NCI-H187 (cell line): Measurements from ENCODE around the gene CHP1.
"Not testable (repeated sequence)": the region's sequence is repeated elsewhere in the genome, so short reads cannot be mapped to it uniquely, and the experiment has no call there.

Experiments
- DNase-seq, 2 experiments: peaks; one replicate each; lab custom pipeline; 2025; lab: John Stamatoyannopoulos, UW

The CHP1 gene

DNA sequence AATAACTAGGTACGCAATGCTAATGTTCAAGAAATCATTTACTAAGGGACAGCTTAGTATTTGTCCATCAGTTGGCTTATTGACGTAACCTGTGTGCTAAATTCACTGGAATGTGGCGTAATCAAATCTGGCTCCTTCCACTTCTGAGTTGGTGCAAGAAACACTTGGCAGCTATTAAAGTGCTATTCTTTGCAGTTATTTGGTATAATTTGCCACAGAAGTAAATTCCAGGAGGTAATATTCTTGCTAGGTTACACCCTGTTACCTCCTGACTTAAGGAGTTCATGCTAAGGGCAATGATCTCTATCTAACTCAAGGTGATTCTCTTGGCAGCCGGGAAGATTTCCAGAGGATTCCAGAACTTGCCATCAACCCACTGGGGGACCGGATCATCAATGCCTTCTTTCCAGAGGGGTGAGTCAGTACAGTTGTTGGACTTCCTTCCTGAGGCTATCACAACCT, 25.5 kb downstream of the CHP1 start:
- no peak for DNase-seq

DNA sequence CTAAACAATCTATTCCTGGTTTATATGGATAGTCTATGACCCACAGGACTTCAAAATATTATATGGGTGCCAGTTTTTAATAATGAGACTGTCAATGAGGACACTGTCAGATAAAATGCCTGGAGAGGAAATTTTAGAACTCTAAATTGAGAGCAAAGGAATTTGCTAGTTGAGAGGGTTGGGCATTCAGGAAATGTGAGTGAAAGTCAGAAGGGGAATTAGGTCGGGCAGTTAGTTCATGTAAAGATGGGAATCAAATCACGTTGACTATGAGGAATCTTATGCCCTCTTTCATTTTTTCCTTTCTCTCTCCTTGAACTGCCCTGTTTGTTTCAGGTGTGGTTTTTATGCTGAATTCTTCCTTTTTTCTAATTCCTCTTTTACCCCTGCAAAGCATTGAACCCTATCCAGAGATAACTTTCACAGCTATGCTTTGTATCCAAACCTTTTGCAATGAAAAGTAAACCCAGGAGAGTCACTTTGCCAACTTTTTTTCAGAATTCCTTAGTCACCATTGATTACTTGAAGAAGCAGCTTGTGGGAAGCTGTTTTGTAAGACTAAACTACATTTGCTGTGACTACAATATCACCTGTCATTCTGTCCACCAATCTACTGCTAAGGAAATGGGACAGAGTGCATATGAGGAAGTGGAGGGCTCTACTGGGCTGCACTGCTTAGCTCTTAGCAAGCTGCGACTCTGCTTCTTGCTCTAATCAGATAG, 27.8 kb downstream of the CHP1 start:
- DNase-seq: no peak

DNA sequence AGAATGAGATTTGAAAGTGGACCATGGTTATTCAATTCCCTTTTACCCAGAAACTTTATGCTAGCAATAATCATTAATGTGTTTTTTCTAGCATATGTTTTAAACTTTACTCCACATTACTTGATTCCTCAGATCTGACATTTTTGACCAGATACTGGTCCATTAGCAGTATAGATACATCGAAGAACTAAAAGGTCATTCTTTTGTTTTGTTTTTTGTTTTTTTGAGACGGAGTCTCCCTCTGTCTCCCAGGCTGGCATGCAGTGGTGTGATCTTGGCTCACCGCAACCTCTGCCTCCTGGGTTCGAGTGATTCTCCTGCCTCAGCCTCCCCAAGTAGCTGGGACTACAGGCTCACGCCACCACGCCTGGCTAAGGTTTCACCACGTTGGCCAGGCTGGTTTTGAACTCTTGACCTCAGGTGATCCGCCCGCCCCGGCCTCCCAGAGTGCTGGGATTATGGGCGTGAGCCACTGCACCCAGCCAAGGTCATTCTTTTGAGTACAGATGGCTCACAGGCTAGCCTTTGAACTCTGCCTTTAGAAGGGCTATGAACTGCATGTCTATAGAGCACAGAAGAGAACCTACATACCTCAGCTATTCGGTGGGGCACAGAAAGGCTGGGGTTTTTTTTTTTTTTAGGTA, 28.6 kb downstream of the CHP1 start:
- no peak for DNase-seq

DNA sequence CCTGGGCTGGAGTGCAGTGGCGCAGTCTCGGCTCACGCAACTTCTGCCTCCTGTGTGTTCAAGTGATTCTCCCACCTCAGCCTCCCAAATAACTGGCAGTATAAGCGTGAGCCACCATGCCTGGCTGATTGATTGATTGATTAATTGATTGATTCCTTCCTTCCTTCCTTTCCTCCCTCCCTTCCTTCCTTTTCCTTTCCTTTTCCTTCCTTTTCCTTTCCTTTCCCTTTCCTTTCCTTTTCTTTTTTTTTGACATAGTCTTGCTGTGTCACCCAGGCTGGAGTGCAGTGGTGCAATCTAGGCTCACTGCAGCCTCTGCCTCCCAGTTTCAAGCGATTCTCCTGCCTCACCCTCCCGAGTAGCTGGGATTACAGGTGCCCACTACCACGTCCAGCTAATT, 29.9 kb downstream of the CHP1 start:
- DNase-seq: not testable (repeated sequence)

DNA sequence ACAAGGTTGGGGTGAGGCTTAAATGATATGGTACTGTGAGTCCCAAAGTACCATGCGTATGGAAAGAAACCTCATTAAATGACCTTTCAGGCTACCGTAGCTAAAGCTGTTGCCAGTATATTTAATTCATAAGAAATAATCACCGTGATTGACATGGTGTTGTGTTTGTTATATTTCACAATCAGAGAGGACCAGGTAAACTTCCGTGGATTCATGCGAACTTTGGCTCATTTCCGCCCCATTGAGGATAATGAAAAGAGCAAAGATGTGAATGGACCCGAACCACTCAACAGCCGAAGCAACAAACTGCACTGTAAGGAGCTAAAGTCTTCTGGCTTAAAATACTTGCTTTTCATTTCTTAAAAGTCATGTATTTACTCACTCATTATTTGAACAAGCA, 31.5 kb downstream of the CHP1 start:
- no peak for DNase-seq

DNA sequence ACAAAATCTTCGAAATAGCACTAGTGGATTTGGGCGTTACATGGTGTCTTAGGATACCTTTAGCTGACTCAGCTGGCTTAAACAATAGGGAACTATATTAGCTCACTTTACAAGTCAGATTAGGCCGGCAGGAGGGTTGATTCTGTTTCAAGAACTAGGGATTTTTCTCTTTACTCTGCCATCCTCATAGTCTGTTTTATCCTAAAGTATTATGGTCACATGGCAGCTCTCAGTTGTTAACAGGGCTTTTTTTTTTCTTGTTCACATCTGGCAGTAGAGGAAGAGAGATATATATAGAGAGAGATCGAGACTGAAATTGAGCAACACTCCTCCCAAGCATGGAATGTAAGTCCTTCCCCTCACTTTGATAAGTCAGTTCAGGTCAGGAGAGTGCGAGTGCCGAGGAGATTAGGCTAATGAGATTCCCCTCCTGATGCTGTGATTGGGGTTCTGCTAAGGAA, 32.9 kb downstream of the CHP1 start:
- no peak for DNase-seq

DNA sequence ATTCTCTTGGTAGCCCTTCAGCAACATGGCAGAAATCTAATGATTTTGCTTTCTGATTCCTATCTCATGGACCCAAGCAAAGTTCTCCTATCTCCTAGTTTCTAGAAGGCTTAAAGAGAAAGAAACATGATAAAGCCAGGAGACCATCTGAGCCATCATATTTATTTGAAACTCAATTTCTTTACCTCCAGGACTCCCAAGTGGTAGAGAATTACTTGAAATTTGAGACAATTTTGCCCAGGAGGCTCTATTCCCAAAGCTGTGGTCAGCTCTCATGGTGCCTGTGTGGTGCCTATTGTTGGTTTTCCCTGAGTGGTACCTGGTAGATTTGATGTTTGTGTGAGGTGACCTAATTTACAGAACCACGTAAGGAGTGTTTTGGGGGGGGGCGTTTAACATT, 38.8 kb downstream of the CHP1 start:
- no peak for DNase-seq

DNA sequence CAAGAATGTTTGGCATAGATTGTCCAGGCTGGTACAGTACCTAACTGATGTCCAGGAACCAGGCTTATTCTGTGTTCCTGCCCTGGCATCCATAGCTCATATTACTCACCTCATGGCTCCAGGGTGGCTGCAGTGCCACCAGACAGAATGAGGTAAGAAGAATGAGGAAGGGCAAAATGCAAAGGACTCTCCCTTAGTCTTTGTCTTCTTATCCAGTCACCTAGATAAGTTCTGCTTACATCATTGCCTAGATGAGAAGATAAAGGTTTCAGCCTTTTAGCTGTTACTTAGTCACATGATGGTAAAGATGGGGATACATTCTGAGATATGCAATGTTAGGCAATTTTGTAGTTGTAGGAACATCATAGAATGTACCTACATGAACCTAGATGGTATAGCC, 45.8 kb downstream of the CHP1 start:
- DNase-seq: no peak

DNA sequence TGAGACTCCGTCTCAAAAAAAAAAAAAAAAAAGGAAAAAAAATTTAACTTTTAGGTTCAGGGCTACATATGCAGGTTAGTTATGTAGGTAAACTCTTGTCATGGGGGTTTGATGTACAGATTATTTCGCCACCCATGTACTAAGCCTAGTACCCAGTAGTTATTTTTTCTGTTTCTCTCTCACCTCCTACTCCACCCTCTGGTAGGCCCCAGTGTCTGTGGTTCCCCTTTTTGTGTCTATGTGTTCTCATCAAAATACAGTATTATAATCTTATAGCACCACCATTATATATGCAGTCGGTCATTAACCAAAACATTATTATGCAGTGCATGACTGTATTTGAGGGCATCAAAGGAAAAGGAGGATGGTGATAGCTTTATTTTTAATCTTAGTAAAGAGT, 47.3 kb downstream of the CHP1 start:
- no peak for DNase-seq

DNA sequence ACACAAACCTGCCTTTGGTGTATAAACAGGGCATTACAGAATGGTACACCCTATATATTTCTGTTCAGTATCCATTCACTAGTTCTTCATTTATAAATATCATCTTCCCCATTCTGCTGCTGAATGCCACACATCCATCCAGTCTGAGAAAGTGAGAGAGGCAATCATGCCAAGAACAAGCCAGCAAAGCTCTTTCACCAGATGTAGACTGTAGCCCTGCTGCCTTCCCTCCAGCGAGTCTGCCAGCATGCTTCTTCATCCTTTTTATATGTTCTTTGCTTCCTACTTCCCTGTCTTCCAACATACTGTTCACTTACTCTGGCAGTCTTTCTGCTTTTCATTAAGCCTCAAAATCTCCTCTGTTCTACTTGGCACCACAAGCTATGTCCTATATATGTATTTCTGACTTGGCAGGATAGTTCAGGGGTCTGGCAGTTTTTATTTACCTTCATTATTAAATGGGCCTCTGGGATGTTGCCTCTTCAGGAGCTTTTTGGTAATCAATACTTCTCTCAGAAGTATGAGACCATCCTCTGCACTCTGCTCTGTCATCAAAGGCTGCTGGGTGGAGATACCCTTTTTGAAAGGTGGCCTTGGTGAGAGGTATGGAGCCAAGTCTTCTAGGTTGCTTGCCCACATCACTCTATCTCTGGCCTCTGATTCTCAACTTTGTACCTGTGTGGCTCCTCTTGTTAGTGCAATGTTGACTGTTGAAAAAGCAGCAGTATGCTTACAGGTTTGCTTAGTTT, 48.6 kb downstream of the CHP1 start:
- no peak for DNase-seq

DNA sequence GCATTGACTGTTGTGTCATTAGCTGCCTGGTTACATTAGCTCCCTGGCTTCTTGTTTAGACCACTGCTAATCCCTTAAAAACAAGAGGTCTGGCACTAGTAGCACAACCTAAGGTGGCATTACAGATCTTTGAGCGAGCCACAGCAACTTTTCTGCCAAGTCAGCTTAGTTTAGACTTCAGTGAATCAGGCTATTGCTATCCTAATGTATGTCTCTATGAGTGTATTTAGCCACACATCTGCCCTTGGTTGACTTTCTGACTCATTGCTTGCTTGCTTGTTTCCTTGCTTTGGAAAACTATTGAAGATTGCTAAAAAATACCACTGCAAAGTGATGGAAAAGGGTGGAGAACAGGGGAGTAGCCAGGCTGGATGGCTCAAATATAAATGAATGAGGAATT, 50.2 kb downstream of the CHP1 start:
- no peak for DNase-seq

DNA sequence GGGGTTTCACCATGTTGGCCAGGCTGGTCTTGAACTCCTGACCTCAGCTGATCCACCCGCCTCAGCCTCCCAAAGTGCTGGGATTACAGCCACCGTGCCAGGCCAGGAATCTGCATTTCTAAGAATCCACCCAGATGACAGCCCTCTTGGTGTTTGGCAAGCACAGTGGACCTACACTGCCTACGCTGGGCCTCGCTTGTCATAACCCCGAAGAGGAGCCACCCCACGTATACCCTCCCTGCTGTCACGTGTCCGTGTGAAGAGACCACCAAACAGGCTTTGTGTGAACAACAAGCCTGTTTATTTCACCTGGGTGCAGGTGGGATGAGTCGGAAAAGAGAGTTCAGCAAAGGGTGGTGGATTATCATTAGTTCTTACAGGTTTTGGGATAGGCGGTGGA, 51.4 kb downstream of the CHP1 start:
- DNase-seq: not testable (repeated sequence)

DNA sequence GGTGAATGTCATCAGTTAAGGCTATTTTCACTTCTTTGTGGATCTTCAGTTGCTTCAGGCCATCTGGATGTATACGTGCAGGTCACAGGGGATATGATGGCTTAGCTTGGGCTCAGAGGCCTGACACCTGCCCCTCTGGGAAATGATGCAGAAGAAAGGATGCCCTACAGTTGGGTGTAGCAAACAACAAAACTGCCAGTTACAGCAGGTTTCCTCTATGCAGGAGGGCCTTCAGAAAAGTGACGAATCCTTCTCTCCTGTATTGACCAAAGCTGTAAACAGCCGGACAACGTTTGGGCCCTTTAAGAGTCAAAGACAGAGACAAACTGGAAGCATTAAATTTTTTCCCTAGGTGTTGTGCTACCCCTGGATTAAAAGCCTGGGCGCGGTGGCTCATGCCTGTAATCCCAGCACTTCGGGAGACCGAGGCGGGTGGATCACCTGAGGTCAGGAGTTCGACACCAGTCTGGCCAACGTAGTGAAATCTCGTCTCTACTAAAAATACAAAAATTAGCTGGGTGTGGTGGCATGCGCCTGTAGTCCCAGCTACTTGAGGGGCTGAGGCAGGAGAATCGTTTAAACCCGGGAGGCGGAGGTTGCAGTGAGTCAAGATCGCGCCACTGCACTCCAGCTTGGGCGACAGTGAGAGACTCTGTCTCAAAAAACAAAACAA, 52.0 kb downstream of the CHP1 start:
- not testable (repeated sequence) for DNase-seq

DNA sequence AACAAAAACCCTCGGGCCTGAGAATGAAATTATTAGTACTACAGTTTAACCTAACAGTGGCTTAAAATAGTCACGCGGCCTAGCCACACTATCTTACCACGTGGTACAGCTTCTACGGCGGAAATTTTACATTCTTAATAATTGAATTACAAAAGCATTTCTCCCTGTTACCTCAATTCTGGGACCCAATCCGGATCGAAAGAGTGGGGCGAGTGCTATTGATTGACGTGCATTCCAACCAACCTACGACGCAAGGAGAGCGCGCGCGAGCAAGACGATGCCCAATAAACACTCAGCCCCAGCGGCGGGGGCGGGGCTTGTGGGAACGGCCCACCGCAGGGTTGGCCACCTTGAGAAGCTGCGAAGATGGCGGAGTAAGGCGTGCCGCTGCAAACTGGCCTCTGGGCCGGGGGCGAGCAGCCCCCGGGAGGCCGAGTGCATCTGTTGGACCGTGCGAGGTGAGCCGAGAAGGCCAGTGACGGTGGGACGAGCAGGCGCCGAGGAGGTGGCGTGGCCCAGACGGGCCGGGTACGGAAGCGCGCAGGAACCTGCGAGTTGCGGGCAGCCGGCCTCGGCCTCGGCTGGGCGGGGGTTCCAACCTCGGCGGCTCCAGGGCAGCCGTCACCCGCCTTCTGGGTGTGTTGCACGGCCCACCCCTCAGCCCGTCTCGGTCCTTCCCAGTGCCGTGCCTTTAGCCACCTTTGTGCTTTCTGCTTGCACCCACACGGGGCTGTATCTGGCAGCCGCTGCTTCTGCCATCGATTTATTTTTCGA, 52.8 kb downstream of the CHP1 start:
- DNase-seq: peak; percentile 79 to 93

DNA sequence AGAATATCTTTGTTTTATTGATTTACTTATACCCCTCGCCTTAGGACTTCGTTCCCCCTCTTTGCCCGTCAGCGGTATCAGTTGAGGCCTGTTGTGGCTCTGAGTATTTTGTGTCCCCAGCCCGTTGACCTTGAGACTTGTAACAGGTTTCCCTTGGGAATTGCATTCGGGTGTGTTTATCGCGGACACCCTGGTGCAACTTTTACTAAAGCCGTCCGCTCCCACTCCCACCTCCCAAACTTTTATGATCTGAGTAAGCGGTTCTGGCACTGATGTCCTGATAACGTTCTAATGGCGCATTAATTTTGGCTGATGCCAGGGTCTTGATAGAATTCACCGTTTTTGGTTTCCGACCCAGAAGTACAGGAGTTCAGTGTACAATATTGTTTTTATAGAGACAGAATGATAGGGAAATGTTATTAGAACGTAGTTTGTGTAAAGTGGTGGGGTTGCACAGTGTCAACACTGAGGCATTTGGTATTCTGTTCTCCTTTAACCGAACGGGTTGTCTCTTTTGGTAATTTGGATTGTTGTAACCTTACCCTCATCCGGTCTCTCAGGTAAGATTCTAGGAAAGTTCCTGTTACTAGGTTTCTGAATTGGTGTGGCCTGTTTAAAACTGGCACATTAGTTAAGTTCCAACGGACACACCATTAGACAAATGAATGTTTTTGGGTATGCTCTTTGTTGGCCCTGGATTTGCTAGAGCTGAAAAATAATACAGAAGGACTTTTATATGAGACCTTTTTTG, 53.5 kb downstream of the CHP1 start:
- no peak for DNase-seq

DNA sequence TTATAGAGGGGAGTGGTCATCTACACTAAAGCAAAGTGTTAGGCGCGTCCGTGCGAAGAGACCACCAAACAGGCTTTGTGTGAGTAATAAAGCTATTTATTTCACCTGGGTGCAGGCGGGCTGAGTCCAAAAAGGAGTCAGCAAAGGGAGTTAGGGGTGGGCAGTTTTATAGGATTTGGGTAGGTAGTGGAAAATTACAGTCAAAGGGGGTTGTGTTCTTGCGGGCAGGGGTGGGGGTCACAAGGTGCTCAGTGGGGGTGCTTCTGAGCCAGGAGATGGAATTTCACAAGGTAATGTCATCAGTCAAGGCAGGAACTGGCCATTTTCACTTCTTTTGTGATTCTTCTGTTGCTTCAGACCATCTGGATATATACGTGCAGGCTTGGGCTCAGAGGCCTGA, 54.2 kb downstream of the CHP1 start:
- no peak for DNase-seq

DNA sequence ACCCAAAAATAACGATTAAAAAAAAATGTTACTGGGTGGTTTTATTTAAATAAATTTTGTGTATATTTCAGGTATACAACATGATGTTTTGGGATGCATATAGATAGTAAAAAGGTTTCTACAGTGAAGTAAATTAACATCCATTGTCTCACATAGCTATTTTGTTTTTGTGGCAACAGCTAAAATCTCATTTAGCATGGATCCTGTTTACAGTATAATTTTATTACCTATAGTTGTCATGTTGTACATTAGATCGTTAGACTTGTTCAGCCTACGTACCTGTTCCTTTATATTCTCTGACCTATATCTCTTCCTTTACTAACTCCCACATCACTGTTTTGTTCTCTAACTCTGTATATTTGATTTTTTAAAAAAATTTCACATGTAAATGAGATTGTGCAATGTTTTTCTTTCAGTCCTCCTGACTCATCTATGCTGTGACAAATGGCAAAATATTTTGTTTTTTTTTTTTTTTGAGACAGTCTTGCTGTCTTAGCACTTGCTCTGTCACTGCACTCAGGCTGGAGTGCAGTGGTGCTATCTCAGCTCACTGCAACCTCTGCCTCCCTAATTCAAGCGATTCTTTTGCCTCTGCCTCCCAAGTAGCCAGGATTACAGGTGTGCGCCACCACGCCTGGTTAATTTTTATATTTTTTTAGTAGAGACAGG, 55.7 kb downstream of the CHP1 start:
- no peak for DNase-seq

DNA sequence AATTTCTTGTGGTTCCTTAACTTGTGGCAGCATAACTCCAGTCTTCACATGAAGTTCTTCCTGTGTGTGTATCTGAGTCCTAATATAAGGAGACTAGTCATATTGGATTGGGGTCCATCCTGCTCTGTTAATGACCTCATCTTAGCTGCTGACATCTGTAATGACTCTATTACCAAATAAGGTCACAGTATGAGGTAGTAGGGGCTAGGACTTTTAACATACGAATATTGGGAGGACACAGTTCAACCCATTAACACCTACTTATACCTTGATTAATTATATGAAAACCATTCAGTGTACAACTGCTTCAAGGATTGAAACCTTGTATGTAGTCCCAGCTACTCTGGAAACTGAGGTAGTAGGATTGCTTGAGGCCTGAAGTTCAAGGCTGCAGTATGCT, 57.4 kb downstream of the CHP1 start:
- DNase-seq: no peak

DNA sequence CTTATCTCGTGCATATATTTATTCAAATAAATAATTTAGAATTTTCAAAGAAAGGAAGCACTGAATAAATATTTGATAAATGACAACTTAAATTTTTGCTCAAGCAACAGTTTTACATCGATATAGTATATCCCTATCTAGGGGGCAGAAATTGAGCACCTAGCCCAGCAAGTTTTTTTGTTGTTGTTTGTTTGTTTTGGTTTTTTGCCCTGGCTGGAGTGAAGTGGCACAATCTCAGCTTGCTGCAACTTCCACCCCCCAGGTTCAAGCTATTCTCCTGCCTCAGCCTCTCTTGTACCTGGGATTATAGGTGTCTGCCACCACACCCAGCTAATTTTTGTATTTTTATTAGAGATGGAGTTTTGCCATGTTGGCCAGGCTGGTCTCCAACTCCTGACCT, 58.9 kb downstream of the CHP1 start:
- no peak for DNase-seq

DNA sequence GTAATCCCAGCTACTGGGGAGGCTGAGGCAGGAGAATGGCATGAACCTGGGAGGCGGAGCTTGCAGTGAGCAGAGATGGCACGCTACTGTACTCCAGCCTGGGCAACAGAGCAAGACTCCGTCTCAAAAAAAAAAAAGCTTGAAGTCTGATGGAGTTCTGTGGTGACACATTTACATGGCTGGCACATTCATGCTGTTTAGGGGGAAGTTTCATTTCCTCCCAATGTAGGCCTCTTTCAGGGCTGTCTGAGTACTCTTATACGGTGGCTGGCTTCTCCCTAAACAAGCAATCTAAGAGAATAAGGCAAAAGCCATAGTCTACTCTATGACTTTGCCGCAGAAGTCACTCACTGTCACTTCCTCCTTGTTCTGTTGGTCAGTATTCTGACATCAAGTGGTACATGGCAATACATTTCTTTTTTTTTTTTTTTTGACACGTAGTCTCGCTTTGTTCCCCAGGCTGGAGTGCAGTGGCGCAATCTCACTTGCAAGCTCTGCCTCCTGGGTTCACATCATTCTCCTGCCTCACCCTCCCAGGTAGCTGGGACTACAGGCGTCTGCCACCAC, 60.1 kb downstream of the CHP1 start:
- DNase-seq: no peak
